Suprapubic skin (tissue), 4 donors: Measurements from ENCODE around the gene DCLK2. TPM values are rescaled to one million over a fixed set of nuclear protein-coding genes. Genes with fewer than 3 reads are reported as not detected.

Source experiments
- DNase-seq, 2 donors: peaks; one replicate each; pipeline ENCODE4 v3.0.0-alpha.2; 2019; ENCODE audit warnings: low spot score in 2 of 2
- H3K27ac ChIP-seq: fragments of 200-600 bp; sonication (generic); one replicate; pipeline ENCODE4 v1.5.1; 2019
- H3K27me3 ChIP-seq: fragments of 200-600 bp; sonication (generic); one replicate; pipeline ENCODE4 v1.5.1; 2019
- H3K36me3 ChIP-seq: fragments of 200-600 bp; sonication (generic); one replicate; pipeline ENCODE4 v1.5.1; 2019
- H3K4me1 ChIP-seq: fragments of 200-600 bp; sonication (generic); one replicate; pipeline ENCODE4 v1.5.1; 2019
- H3K4me3 ChIP-seq: fragments of 200-600 bp; sonication (generic); one replicate; pipeline ENCODE4 v1.5.1; 2019; ENCODE audit warnings: mild to moderate bottlenecking
- H3K9me3 ChIP-seq: fragments of 200-600 bp; sonication (generic); one replicate; pipeline ENCODE4 v1.5.1; 2019
- CTCF ChIP-seq, 2 donors: fragments of 200-600 bp in 1 of 2; fragments of 450-650 bp in 1 of 2; sonication (generic) in 1 of 2; IDR thresholded peaks; one replicate each; pipeline ENCODE4 v1.5.1; 2016 to 2019; ENCODE audit warnings: antibody characterized with exemption in 2 of 2, mild to moderate bottlenecking in 1 of 2, moderate library complexity in 1 of 2
- EP300 ChIP-seq: sonication (generic); formaldehyde crosslinking; IDR thresholded peaks from one replicate; pipeline ENCODE4 v1.6.1; 2017; ENCODE audit warnings: antibody characterized with exemption
- POLR2A ChIP-seq, 2 donors: fragments of 450-650 bp; IDR thresholded peaks; one replicate each; pipeline ENCODE4 v1.6.1; 2017; ENCODE audit warnings: antibody characterized with exemption in 2 of 2, mild to moderate bottlenecking in 2 of 2, moderate library complexity in 2 of 2
- POLR2AphosphoS5 ChIP-seq, 3 donors: sonication (generic); formaldehyde crosslinking; IDR thresholded peaks; one replicate each; pipeline ENCODE4 v1.6.1; 2017; ENCODE audit warnings: antibody characterized with exemption in 3 of 3
- WGBS: methylation state at CpG from one replicate; pipeline ENCODE4 v1.1.5; 2018; 5-methylcytosine and 5-hydroxymethylcytosine counted together
- total RNA-seq, 4 donors: library from RNA; depleted of rRNA; stranded (reverse); fragments of >200 nt; gene quantifications; one replicate each; pipeline ENCODE4 v1.1.0, GENCODE V29; 2016

DCLK2 gene
- total RNA-seq, 4 donors from 2014 or later: 0.57 to 3.6 (median 1.9) TPM

GRCh38 chr4:150098214-150098613 lies 20.0 kb downstream of the DCLK2 start:
- Histone ChIP-seq H3K9me3 (no peaks in the 10 kb centered on the region), H3K27me3 (no peaks in the 10 kb centered on the region), H3K36me3 (no peaks in the 10 kb centered on the region), H3K4me3 (no peak overlapping the region), H3K27ac (no peak overlapping the region), H3K4me1 (no peaks in the 10 kb centered on the region)
- TF ChIP-seq POLR2AphosphoS5 (IDR thresholded peaks at IDR 0.05) (no peak), POLR2A (IDR thresholded peaks at IDR 0.05) (no peak), CTCF (IDR thresholded peaks at IDR 0.05) (no peak), EP300 (no peak)
- WGBS: 84% methylated on average over 4 of the region's 4 CpGs
- no peak for DNase-seq

- Histone ChIP-seq H3K4me1 (no peaks in the 10 kb centered on the region), H3K36me3 (no peaks in the 10 kb centered on the region), H3K4me3 (no peak overlapping the region), H3K9me3 (no peaks in the 10 kb centered on the region), H3K27ac (no peak overlapping the region), H3K27me3 (no peaks in the 10 kb centered on the region)
- TF ChIP-seq POLR2A (IDR thresholded peaks at IDR 0.05) (no peak), POLR2AphosphoS5 (IDR thresholded peaks at IDR 0.05) (no peak), CTCF (IDR thresholded peaks at IDR 0.05) (no peak), EP300 (no peak)
- no peak for DNase-seq
- WGBS: 86% methylated on average over 2 of the region's 2 CpGs
Observed at GRCh38 chr4:150104404-150105027, 26.3 kb downstream of the DCLK2 start.

- H3K4me3 ChIP-seq: no peak overlapping the region
- H3K27ac ChIP-seq: no peak overlapping the region
- no peaks in the 10 kb centered on the region for H3K27me3 ChIP-seq
- H3K36me3 ChIP-seq: no peaks in the 10 kb centered on the region
- no peaks in the 10 kb centered on the region for H3K4me1 ChIP-seq
- TF ChIP-seq CTCF (IDR thresholded peaks at IDR 0.05) (no peak), EP300 (no peak), POLR2AphosphoS5 (IDR thresholded peaks at IDR 0.05) (no peak), POLR2A (IDR thresholded peaks at IDR 0.05) (no peak)
- no peaks in the 10 kb centered on the region for H3K9me3 ChIP-seq
- 18% methylated on average over 3 of the region's 3 CpGs for WGBS
- DNase-seq: no peak
Observed at GRCh38 chr4:150106886-150107285, 28.6 kb downstream of the DCLK2 start.

GRCh38 chr4:150108691-150109090 lies 30.4 kb downstream of the DCLK2 start:
- DNase-seq: no peak
- 25% methylated on average over 1 of the region's 1 CpG for WGBS

GRCh38 chr4:150114641-150115040 lies 36.4 kb downstream of the DCLK2 start:
- Histone ChIP-seq H3K9me3 (no peaks in the 10 kb centered on the region), H3K4me1 (no peaks in the 10 kb centered on the region), H3K27me3 (no peaks in the 10 kb centered on the region), H3K27ac (no peak overlapping the region), H3K4me3 (no peak overlapping the region), H3K36me3 (no peaks in the 10 kb centered on the region)
- 96% methylated on average over 1 of the region's 1 CpG for WGBS
- DNase-seq: no peak
- TF ChIP-seq EP300 (no peak), CTCF (IDR thresholded peaks at IDR 0.05) (no peak), POLR2A (IDR thresholded peaks at IDR 0.05) (no peak), POLR2AphosphoS5 (IDR thresholded peaks at IDR 0.05) (no peak)

More at GRCh38 chr4:150108691-150109090, 30.4 kb downstream of the DCLK2 start:
- H3K4me3 ChIP-seq: no peak overlapping the region
- no peak overlapping the region for H3K27ac ChIP-seq
- H3K4me1 ChIP-seq: no peaks in the 10 kb centered on the region
- no peaks in the 10 kb centered on the region for H3K27me3 ChIP-seq
- no peak for TF ChIP-seq POLR2A (IDR thresholded peaks at IDR 0.05)
- no peak for TF ChIP-seq POLR2AphosphoS5 (IDR thresholded peaks at IDR 0.05)
- no peak for TF ChIP-seq CTCF (IDR thresholded peaks at IDR 0.05)
- TF ChIP-seq EP300: no peak
- no peaks in the 10 kb centered on the region for H3K36me3 ChIP-seq
- H3K9me3 ChIP-seq: no peaks in the 10 kb centered on the region
